IPS-18c (cell line): ENCODE data around the gene EYA2.
"Not testable (repeated sequence)": the region's sequence is repeated elsewhere in the genome, so short reads cannot be mapped to it uniquely, and the experiment has no call there.

Source experiments
- H3K4me3 ChIP-seq: 2 replicates; pipeline ENCODE4 v1.7.0; 2013; ENCODE audit warnings: low read depth, mild to moderate bottlenecking, low read length, moderate library complexity; ENCODE audit not compliant: insufficient read depth
- H3K9me3 ChIP-seq: one replicate; pipeline ENCODE4 v1.6.1; 2013; ENCODE audit warnings: mild to moderate bottlenecking, low read length, moderate library complexity; ENCODE audit not compliant: control insufficient read depth, insufficient read depth

Gene EYA2

GRCh38 chr20:46960536-46960935, 65.9 kb downstream of the EYA2 start:
- Histone ChIP-seq H3K9me3 (peaks cover 5% of the 10 kb centered on the region), H3K4me3 (no peak overlapping the region)

GRCh38 chr20:46961968-46962367, 67.3 kb downstream of the EYA2 start:
- not testable (repeated sequence) for H3K4me3 ChIP-seq, H3K9me3 ChIP-seq

DNA sequence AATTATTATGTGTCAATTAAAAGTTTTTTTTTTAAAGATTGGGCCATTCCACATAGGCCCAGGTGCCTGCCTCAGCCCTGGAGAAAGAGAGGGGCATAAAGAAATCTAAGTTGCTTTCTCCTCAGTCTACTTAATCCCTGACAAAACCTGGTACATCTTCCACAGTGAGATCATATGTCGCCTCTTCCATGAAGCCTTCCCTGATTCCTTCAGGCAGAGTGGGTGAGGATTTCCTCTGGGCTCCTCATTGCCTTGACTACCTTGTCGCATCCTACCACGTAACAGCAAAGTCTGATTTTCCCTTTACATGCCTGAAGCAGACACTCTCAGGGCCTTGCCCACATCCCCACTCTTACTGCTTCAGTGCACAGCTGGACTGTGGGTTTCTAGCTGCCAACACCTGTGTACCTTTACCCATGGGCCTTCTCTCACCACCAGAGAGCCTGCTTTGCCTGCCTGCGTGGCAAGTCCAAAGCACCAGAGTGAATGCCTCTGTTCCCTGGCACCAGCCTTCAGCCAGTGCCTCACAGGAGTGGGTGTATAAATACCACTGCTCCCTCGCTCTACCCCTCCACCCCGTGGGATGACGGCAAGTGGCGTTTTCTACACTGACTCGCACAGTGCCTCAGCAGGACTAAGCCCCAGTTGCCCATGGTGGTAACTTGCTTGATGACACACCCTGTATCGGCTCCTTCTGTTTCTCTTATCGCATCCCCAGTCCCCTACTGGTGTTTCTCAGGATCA, 68.0 kb downstream of the EYA2 start:
- Histone ChIP-seq H3K9me3 (no peaks in the 10 kb centered on the region), H3K4me3 (no peak overlapping the region)

GRCh38 chr20:46963196-46963529, 68.5 kb downstream of the EYA2 start:
- Histone ChIP-seq H3K4me3 (no peak overlapping the region), H3K9me3 (no peaks in the 10 kb centered on the region)

DNA sequence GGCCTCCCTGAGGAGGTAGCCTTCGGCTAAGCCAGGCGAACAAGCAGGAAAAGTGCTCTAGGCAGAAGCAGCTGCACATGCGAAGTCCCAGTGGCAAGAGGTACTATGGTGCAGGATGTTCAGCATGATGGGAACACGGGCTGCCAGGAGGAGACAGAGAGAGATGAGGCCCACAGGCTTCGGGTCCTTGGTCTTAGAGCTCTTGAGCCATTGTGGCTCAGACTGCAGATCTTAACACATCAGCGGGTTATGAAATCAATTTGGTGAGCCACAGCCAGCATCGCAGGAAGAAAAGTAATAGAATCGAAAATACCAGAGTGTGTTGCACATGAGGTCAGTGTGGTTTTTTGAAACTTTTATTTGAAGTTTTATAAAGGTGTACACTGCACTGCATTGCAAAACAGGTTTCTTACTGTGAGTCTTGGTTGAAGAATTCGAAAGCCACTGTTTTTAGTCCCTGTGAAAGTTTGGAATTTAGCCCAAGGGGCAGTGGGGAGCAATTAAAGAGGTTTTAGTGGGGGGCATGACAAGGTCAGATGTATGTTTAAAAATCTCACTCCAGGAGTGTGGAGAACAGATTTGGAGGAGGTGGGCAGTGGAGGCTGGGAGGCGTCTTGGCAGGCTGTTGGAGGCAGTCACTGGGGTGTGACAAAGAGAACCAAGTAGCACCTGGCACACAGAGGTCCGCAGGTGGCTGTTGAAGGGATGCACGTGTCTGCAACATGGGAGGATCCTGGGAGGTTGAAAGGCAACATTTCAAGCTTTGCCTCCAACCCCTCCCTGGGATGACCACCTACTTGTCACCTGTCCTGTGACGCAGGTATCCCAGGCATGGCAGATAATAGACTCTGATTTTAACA, 69.3 kb downstream of the EYA2 start:
- Histone ChIP-seq H3K9me3 (no peaks in the 10 kb centered on the region), H3K4me3 (no peak overlapping the region)

- Histone ChIP-seq H3K9me3 (no peaks in the 10 kb centered on the region), H3K4me3 (no peak overlapping the region)
Measured at GRCh38 chr20:46964618-46965455, 70.2 kb downstream of the EYA2 start.

DNA sequence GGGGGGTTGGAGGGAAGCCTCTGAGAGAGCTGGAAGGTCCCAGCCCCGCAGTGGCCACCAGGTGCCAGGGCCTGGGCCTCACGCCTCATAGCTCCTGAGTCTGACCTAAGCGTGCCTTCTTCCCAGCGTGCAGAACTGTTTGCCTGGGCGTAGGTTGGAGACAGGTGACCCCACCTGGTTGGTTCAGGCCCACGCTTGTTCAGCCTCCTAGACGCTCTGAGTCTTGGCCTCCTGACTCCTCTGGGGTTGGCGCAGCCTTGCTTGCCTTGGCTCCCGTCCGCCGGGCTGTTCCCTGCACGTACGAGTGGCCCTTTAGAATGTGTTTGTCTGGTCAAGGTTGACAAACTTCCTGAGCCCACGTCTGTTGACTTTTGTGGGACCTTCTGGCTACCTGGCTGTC, 70.8 kb downstream of the EYA2 start:
- H3K9me3 ChIP-seq: no peaks in the 10 kb centered on the region
- H3K4me3 ChIP-seq: no peak overlapping the region

GRCh38 chr20:46967646-46968045, 73.0 kb downstream of the EYA2 start:
- Histone ChIP-seq H3K9me3 (no peaks in the 10 kb centered on the region), H3K4me3 (no peak overlapping the region)

DNA sequence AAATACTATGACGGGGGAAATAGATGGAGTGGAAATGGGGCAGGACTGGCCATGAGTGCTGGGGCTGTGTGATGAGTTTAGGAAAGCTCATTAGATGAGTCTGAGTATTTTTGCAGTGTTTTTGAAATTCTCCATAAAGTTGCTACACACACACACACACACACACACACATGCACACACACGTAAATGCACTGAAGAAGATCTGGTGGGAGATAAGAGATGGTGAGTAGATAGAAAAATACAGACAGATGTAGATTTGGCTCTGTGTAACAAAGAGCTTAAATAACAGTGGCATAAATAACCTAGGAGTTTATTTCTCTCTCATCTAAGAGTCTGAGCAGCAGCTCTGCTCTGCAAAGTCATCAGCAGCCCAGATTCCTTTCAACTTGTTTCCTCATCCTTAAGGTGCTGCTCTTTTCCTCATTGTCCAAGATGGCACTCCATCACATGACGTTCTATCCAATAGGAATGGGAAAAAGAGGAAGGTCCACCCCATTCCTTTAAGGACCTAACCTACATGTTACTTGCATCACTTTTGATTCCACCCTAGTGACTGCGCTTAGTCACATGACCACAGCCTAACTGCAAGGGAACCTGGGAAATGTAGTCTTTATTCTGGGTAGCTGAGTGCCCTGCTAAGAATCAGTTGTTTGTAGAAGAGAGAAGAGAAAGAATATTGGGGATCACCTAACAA, 76.4 kb downstream of the EYA2 start:
- Histone ChIP-seq H3K9me3 (no peaks in the 10 kb centered on the region), H3K4me3 (no peak overlapping the region)

GRCh38 chr20:46973766-46974165, 79.1 kb downstream of the EYA2 start:
- Histone ChIP-seq H3K4me3 (no peak overlapping the region), H3K9me3 (no peaks in the 10 kb centered on the region)

GRCh38 chr20:46974669-46975434, 80.2 kb downstream of the EYA2 start:
- Histone ChIP-seq H3K9me3 (no peaks in the 10 kb centered on the region), H3K4me3 (no peak overlapping the region)

- H3K4me3 ChIP-seq: no peak overlapping the region
- no peaks in the 10 kb centered on the region for H3K9me3 ChIP-seq
Measured at GRCh38 chr20:46975976-46976375, 81.3 kb downstream of the EYA2 start.

- H3K9me3 ChIP-seq: no peaks in the 10 kb centered on the region
- no peak overlapping the region for H3K4me3 ChIP-seq
Measured at GRCh38 chr20:46977204-46977603, 82.6 kb downstream of the EYA2 start.

DNA sequence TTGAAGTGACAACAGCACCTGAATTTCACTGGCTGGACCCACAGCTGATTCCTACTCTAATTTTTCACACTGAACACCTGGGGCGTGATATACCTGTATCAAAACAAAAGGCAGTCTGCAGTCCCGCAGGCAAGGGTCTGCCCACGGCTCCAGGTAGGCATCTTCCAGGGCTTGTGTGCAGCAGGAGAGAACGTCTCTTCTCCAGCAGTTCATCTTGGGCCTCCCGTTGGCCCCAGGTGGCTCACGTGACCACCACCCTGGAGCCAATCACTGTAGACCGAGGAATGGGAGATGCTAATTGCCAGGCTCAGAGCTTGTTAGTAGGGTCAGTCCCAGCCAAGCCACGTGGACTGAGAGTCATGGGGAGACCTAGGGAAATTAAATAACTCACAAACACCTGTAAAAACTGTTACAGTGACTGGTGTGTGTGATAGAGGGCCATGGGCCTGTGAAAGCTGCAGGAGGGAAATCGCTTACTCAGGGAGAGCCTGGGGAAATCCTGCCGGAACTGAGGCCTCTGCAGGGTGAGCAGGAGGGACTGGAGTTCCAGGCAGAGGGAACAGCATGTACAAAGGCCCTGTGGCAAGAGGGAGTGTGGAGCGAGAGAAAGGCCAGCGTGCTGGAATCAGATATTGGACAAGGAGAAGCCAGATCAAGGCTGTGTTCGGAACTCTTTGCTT, 83.4 kb downstream of the EYA2 start:
- H3K9me3 ChIP-seq: no peaks in the 10 kb centered on the region
- no peak overlapping the region for H3K4me3 ChIP-seq

GRCh38 chr20:46978951-46979491, 84.4 kb downstream of the EYA2 start:
- Histone ChIP-seq H3K4me3 (no peak overlapping the region; the same call in 1 of the 2 replicates), H3K9me3 (no peaks in the 10 kb centered on the region)
